OCI-LY7 (cell line): Measurements from ENCODE around the gene SHROOM2. TPM values are rescaled to one million over a fixed set of nuclear protein-coding genes. Genes with fewer than 3 reads are reported as not detected.

ENCODE experiments used
- BruUV-seq: library from RNA; stranded (reverse); fragments of 400-500 nt; replicated peaks from 2 replicates; lab custom pipeline; 2021; lab: Mats Ljungman, UMichigan
- CTCF ChIA-PET: fragments of 300-600 bp; sonication (Branson Sonifier 250); formaldehyde crosslinking; loops from one replicate; lab custom pipeline; 2022; ENCODE audit warnings: antibody characterized with exemption; ENCODE audit not compliant: unreplicated experiment; lab: Charles Lee
- POLR2A ChIA-PET: fragments of 300-600 bp; sonication (Branson Sonifier 250); formaldehyde crosslinking; loops from one replicate; lab custom pipeline; 2022; ENCODE audit warnings: antibody characterized with exemption; lab: Charles Lee
- DNase-seq: peaks from one replicate; pipeline ENCODE4 v3.0.0-alpha.2; 2015; ENCODE audit warnings: low spot score
- H2AFZ ChIP-seq: fragments of 200-600 bp; sonication (generic), shearing (Covaris generic); 2 replicates; pipeline ENCODE4 v1.6.1; 2014; ENCODE audit warnings: mild to moderate bottlenecking, antibody characterized with exemption, low read length, moderate library complexity
- H3K27ac ChIP-seq: fragments of 200-600 bp; sonication (generic); 2 replicates; pipeline ENCODE4 v1.5.1; 2014; ENCODE audit warnings: mixed run types, low read depth, mild to moderate bottlenecking, moderate library complexity, low read length, inconsistent platforms; ENCODE audit not compliant: poor library complexity, severe bottlenecking
- H3K36me3 ChIP-seq: fragments of 200-600 bp; sonication (generic); 2 replicates; pipeline ENCODE4 v1.6.1; 2014; ENCODE audit warnings: mild to moderate bottlenecking, antibody characterized with exemption, low read length, moderate library complexity, mixed read lengths; ENCODE audit not compliant: insufficient read depth
- H3K4me1 ChIP-seq: fragments of 200-600 bp; sonication (generic); 2 replicates; pipeline ENCODE4 v1.5.1; 2014; ENCODE audit warnings: mild to moderate bottlenecking, low read length; ENCODE audit not compliant: insufficient read depth, poor library complexity, severe bottlenecking
- H3K4me2 ChIP-seq: fragments of 200-600 bp; sonication (generic); 2 replicates; pipeline ENCODE4 v1.6.1; 2014; ENCODE audit warnings: mild to moderate bottlenecking, low read length
- H3K4me3 ChIP-seq: fragments of 200-600 bp; sonication (generic); 2 replicates; pipeline ENCODE4 v1.5.1; 2014; ENCODE audit warnings: mild to moderate bottlenecking, low read depth, low read length; ENCODE audit not compliant: poor library complexity, severe bottlenecking
- H3K79me2 ChIP-seq: fragments of 200-600 bp; sonication (generic); 2 replicates; pipeline ENCODE4 v1.6.1; 2016; ENCODE audit warnings: low read depth, mild to moderate bottlenecking, low read length, moderate library complexity, mixed read lengths; ENCODE audit not compliant: insufficient read depth
- H3K9me2 ChIP-seq: fragments of 200-600 bp; sonication (generic); 2 replicates; pipeline ENCODE4 v1.6.1; 2016; ENCODE audit warnings: mild to moderate bottlenecking, low read length, mixed read lengths; ENCODE audit not compliant: insufficient read depth
- H3K9me3 ChIP-seq: fragments of 200-600 bp; sonication (generic); 2 replicates; pipeline ENCODE4 v1.6.1; 2014; ENCODE audit warnings: mild to moderate bottlenecking, mixed run types, low read length, mixed read lengths
- H4K20me1 ChIP-seq: fragments of 200-600 bp; sonication (generic); 2 replicates; pipeline ENCODE4 v1.6.1; 2014; ENCODE audit warnings: mild to moderate bottlenecking, antibody characterized with exemption, low read length, moderate library complexity, mixed read lengths; ENCODE audit not compliant: insufficient read depth
- EZH2phosphoT487 ChIP-seq: fragments of 200-600 bp; sonication (generic); IDR thresholded peaks from 2 replicates; pipeline ENCODE4 v1.6.1; 2018; ENCODE audit warnings: low read depth, borderline replicate concordance, mild to moderate bottlenecking, mixed run types, antibody characterized with exemption, low read length, moderate library complexity, mixed read lengths
- intact Hi-C: fragments of 100-400 bp; cut with micrococcal nuclease; formaldehyde crosslinking; loops from one replicate; pipeline ENCODE4 v1.10.0; 2022; ENCODE audit not compliant: unreplicated experiment
- total RNA-seq, 2 experiments: library from RNA; depleted of rRNA in 1 of 2; stranded (reverse); fragments of >200 nt in 1 of 2; shearing (Covaris generic) in 1 of 2; gene quantifications; 2 replicates each; pipeline ENCODE4 v1.2.3, GENCODE V29; 2014 to 2022
- TF ChIP-seq, protein P1 (sequence below): fragments of 200-600 bp; sonication (generic); conservative IDR thresholded peaks from 2 replicates; pipeline ENCODE4 v1.5.1; 2014; ENCODE audit warnings: mild to moderate bottlenecking, antibody characterized with exemption, low read length, moderate library complexity, mixed read lengths

Gene SHROOM2
- total RNA-seq, 2 experiments from 2014 or later, result not detected

DNA sequence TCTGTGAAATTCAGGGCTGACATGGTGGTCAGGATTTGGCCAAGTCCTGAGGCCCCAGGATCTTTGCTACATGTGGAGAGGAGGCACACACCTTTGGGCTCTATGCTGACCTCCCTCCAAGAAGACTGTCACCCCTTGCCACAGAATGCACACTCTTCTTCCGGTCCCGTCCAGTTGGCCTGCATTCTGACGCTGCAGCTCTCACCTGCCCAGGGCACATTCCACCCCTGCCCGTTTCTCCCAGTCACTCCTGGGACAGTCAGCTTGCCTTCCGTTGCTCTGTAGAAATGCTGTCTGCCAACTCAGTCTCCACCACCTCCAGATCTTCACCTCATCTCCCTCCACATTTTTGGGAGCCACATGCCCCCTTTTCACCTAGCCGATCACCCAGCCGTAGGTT is 76.7 kb downstream of the SHROOM2 start:
- Histone ChIP-seq H3K4me1 (no peaks in the 10 kb centered on the region), H3K27ac (no peak overlapping the region), H3K79me2 (no peaks in the 10 kb centered on the region), H3K4me2 (no peak overlapping the region), H2AFZ (no peak overlapping the region), H3K4me3 (no peak overlapping the region), H3K9me2 (no peaks in the 10 kb centered on the region), H4K20me1 (no peaks in the 10 kb centered on the region), H3K9me3 (no peaks in the 10 kb centered on the region), H3K36me3 (no peaks in the 10 kb centered on the region)
- intact Hi-C loops, result no loop called here
- CTCF ChIA-PET, result no interaction called here
- no TSS peak for BruUV-seq
- POLR2A ChIA-PET, result no interaction called here
- TF ChIP-seq, protein P1, sequence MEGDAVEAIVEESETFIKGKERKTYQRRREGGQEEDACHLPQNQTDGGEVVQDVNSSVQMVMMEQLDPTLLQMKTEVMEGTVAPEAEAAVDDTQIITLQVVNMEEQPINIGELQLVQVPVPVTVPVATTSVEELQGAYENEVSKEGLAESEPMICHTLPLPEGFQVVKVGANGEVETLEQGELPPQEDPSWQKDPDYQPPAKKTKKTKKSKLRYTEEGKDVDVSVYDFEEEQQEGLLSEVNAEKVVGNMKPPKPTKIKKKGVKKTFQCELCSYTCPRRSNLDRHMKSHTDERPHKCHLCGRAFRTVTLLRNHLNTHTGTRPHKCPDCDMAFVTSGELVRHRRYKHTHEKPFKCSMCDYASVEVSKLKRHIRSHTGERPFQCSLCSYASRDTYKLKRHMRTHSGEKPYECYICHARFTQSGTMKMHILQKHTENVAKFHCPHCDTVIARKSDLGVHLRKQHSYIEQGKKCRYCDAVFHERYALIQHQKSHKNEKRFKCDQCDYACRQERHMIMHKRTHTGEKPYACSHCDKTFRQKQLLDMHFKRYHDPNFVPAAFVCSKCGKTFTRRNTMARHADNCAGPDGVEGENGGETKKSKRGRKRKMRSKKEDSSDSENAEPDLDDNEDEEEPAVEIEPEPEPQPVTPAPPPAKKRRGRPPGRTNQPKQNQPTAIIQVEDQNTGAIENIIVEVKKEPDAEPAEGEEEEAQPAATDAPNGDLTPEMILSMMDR, result no peak
- TF ChIP-seq EZH2phosphoT487, result no peak
- DNase-seq, result no peak

DNA sequence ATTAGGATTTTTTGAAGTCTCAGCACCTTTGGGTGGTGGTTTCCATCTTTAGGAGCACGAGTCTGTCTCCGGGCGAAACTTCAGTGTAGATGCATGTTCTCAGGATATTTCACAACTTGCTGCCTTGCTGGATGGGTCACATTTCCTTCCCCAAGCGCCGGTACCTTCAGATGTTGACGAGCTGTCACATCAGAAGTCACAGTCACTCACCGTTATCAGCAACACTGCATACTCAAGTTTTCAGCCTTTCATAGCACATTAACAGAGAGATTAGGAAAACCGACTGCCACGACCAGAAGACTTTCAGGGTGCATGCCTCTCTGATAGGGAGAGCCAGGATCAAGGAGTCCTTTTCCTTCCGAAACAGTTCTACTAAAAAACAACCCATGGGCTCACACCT is 77.8 kb downstream of the SHROOM2 start:
- H4K20me1 ChIP-seq, result no peaks in the 10 kb centered on the region
- H3K4me3 ChIP-seq, result no peak overlapping the region
- no peaks in the 10 kb centered on the region for H3K4me1 ChIP-seq
- no peaks in the 10 kb centered on the region for H3K79me2 ChIP-seq
- CTCF ChIA-PET, result no interaction called here
- H3K36me3 ChIP-seq, result no peaks in the 10 kb centered on the region
- POLR2A ChIA-PET, result interaction anchor here (0.7 kb wide), 1 partner anchor 1069 kb away, joined by 3 read pairs; no protein-coding TSS in a partner anchor
- no peak overlapping the region for H2AFZ ChIP-seq
- intact Hi-C loops, result no loop called here
- no peak for TF ChIP-seq EZH2phosphoT487
- TF ChIP-seq, protein P1, result no peak
- no peak overlapping the region for H3K27ac ChIP-seq
- H3K4me2 ChIP-seq, result no peak overlapping the region
- no peaks in the 10 kb centered on the region for H3K9me2 ChIP-seq
- DNase-seq, result no peak
- BruUV-seq, result no TSS peak
- H3K9me3 ChIP-seq, result no peaks in the 10 kb centered on the region

DNA sequence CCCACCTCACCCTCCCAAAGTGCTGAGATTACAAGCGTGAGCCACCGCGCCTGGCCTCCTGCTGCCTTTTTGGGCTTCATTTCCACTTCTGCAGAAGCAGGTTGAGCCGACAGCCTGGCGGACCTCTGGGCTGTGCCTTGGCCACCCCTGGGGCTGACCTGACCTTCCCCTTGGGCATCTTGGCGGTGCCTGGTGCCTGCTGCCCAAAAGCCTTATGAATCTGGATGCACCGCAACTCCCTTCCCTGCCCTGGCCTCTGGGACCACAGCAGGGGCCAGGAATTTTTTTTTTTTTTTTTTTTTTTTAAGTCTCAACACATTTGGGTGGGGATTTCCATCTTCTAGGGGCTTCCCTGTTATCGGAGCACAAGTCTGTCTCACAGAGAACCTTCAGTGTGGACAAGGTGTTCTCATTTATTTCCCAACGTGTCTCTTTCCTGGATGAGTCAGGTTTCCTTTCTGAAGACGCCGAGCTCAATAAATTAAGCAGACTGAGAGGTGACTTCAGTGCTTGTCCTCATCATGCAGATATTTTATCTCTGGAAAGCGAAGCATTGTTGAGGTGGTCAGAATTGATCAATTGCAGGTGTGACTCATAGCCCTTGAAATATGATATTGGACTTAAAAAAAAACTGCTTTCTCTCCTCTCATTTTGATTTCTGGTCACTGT is 79.7 kb downstream of the SHROOM2 start:
- ChIA-PET CTCF (no interaction called here), POLR2A (no interaction called here)
- BruUV-seq, result no TSS peak
- no peak overlapping the region for H3K4me2 ChIP-seq
- H3K9me3 ChIP-seq, result no peaks in the 10 kb centered on the region
- H4K20me1 ChIP-seq, result no peaks in the 10 kb centered on the region
- no peak overlapping the region for H3K27ac ChIP-seq
- TF ChIP-seq, protein P1, result no peak
- TF ChIP-seq EZH2phosphoT487, result no peak
- no peaks in the 10 kb centered on the region for H3K9me2 ChIP-seq
- H3K79me2 ChIP-seq, result no peaks in the 10 kb centered on the region
- H3K4me3 ChIP-seq, result no peak overlapping the region
- intact Hi-C loops, result no loop called here
- DNase-seq, result no peak
- H3K4me1 ChIP-seq, result no peaks in the 10 kb centered on the region
- H2AFZ ChIP-seq, result no peak overlapping the region
- no peaks in the 10 kb centered on the region for H3K36me3 ChIP-seq
